Activated T-helper 17 cell treated with anti-CD3 and anti-CD28 coated beads, Interleukin-2, amount 50 U/mL, for 72 hours (primary cell): ENCODE measurements around the gene OR2A2. TPM values are rescaled to one million over a fixed set of nuclear protein-coding genes. Genes with fewer than 3 reads are reported as not detected.

Source experiments
- ATAC-seq: fragments of 150-1000 bp; cut with Tn5 transposase; replicated peaks from 2 replicates; pipeline ENCODE4 v1.10.0; 2021; ENCODE audit warnings: mild to moderate bottlenecking, moderate library complexity
- H3K27ac Mint-ChIP-seq: one replicate; pipeline ENCODE4 v1.8.0; 2022; ENCODE audit warnings: mixed read lengths
- H3K27me3 Mint-ChIP-seq: one replicate; pipeline ENCODE4 v1.8.0; 2022; ENCODE audit warnings: mixed read lengths
- H3K36me3 Mint-ChIP-seq: one replicate; pipeline ENCODE4 v1.8.0; 2022; ENCODE audit warnings: low read depth, mild to moderate bottlenecking, mixed read lengths
- H3K4me1 Mint-ChIP-seq: one replicate; pipeline ENCODE4 v1.8.0; 2022; ENCODE audit warnings: mixed read lengths
- H3K4me3 Mint-ChIP-seq: one replicate; pipeline ENCODE4 v1.8.0; 2022; ENCODE audit warnings: mild to moderate bottlenecking, mixed read lengths
- H3K9me3 Mint-ChIP-seq: one replicate; pipeline ENCODE4 v1.8.0; 2022; ENCODE audit warnings: mixed read lengths
- total RNA-seq, 2 donors: library from RNA; stranded (reverse); gene quantifications; one replicate each; pipeline ENCODE4 v1.2.3, GENCODE V29; 2022

The OR2A2 gene
- not detected for total RNA-seq

GRCh38 chr7:144109283-144109682 lies at the start of gene OR2A2:
Gene OR2A2, plus strand, starts transcription at chr7:144109583. Its CDS starts 0 bp downstream, at chr7:144109583.
- H3K9me3 Mint-ChIP-seq = no peaks in the 10 kb centered on the region
- no peaks in the 10 kb centered on the region for H3K4me1 Mint-ChIP-seq
- H3K4me3 Mint-ChIP-seq = no peak within 1 kb of the TSS
- H3K36me3 Mint-ChIP-seq = no peaks in the 10 kb centered on the region
- peaks cover 5% of the 10 kb centered on the region for H3K27me3 Mint-ChIP-seq
- H3K27ac Mint-ChIP-seq = no peak within 1 kb of the TSS
- no peak for ATAC-seq

DNA sequence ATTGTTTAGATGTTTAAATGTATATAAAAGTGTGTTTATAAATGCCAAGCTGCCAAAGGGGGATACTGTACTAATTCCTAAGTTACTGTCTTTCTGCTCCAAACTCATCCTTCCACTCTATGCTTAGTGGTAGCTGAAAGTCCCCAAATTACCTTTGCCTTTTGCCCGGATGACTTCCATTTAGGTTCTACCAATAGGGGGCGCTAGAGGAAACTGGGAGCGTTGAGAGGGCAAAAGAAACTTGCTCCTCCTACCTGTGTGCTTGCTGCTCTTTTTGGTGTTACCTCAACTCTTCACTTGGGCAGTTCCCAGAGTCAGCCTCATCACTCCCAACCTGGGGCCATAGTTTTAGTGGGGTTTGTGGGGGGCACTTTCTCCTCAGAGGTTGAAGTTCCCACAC lies 45.7 kb upstream of the OR2A2 start:
- Mint-ChIP-seq H3K4me3 (no peak overlapping the region), H3K9me3 (peaks cover 3% of the 10 kb centered on the region), H3K36me3 (no peaks in the 10 kb centered on the region), H3K27me3 (peaks cover 26% of the 10 kb centered on the region), H3K27ac (no peak overlapping the region), H3K4me1 (no peaks in the 10 kb centered on the region)
- ATAC-seq = no peak

GRCh38 chr7:144069511-144069910 lies 39.9 kb upstream of the OR2A2 start, which contains the start of gene OR2A25:
Gene OR2A25, plus strand, starts transcription at chr7:144069811. Its CDS starts 4,409 bp downstream, at chr7:144074220.
- H3K9me3 Mint-ChIP-seq = no peaks in the 10 kb centered on the region
- no peak within 1 kb of the TSS for H3K4me3 Mint-ChIP-seq
- H3K27me3 Mint-ChIP-seq = peaks cover 17% of the 10 kb centered on the region
- H3K36me3 Mint-ChIP-seq = no peaks in the 10 kb centered on the region
- no peak for ATAC-seq
- H3K27ac Mint-ChIP-seq = no peak within 1 kb of the TSS
- no peaks in the 10 kb centered on the region for H3K4me1 Mint-ChIP-seq

- Mint-ChIP-seq H3K27ac (no peak overlapping the region), H3K4me1 (no peaks in the 10 kb centered on the region), H3K27me3 (peaks cover 22% of the 10 kb centered on the region), H3K36me3 (no peaks in the 10 kb centered on the region), H3K9me3 (no peaks in the 10 kb centered on the region), H3K4me3 (no peak overlapping the region)
- ATAC-seq = no peak
Measured at GRCh38 chr7:144069953-144070352, 39.4 kb upstream of the OR2A2 start.

DNA sequence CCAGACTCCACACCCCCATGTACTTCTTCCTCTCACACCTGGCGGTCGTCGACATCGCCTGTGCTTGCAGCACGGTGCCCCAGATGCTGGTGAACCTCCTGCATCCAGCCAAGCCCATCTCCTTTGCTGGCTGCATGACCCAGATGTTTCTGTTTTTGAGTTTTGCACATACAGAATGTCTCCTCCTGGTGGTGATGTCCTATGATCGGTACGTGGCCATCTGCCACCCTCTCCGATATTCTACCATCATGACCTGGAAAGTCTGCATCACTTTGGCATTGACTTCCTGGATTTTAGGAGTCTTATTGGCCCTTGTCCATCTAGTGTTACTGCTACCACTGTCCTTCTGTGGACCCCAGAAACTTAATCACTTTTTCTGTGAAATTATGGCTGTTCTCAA lies 35.0 kb upstream of the OR2A2 start:
- no peaks in the 10 kb centered on the region for H3K9me3 Mint-ChIP-seq
- H3K36me3 Mint-ChIP-seq = no peaks in the 10 kb centered on the region
- no peak for ATAC-seq
- H3K4me3 Mint-ChIP-seq = no peak overlapping the region
- H3K27me3 Mint-ChIP-seq = peaks cover 20% of the 10 kb centered on the region
- no peak overlapping the region for H3K27ac Mint-ChIP-seq
- H3K4me1 Mint-ChIP-seq = no peaks in the 10 kb centered on the region

DNA sequence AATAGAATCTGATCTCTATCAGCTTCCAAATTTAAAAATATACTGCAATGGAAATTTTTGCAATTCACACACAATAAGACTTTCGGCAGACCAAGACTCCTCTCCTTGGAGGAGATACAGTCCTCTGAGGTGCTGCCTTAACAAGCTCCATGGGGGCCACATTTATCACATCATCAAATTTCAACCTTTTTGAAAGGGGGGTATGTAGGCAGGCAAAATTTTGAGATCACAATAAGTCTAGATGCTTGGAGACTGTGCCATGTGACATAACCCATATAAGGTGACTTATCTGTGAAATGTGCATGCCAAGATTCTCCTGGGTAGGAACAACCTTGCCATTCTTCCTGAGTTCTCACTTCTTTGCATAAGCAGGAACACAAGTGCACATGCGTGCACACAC lies 23.4 kb upstream of the OR2A2 start, which contains the start of gene OR2A12:
Gene OR2A12 (plus strand): TSS at position 301 of the 400 bp plus-strand sequence. CDS start 8,830 bp downstream, outside the sequence.
- Mint-ChIP-seq H3K4me1 (no peaks in the 10 kb centered on the region), H3K4me3 (no peak within 1 kb of the TSS), H3K27me3 (peaks cover 4% of the 10 kb centered on the region), H3K27ac (no peak within 1 kb of the TSS), H3K36me3 (no peaks in the 10 kb centered on the region), H3K9me3 (no peaks in the 10 kb centered on the region)
- no peak for ATAC-seq

DNA sequence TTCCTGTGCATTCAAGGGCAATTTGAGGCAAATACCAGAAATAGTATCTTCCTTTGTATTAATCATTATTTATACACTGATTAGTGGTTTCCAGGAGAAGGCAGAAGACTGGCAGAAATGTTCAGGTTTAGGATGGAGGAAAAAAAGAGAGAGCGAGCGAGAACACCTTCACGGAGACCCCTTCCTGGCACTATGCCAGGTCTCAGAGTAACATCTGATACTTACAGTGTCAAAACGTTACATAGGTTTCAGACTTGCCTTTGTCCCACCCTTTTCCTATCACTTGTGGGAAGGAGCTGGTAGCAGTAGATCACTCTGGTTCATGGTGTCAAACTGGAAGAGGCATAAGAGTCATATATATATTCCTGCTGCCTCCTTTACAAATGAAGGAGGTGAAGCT lies 22.7 kb upstream of the OR2A2 start:
- Mint-ChIP-seq H3K4me1 (no peaks in the 10 kb centered on the region), H3K27me3 (peaks cover 4% of the 10 kb centered on the region), H3K4me3 (no peak overlapping the region), H3K9me3 (no peaks in the 10 kb centered on the region), H3K36me3 (no peaks in the 10 kb centered on the region), H3K27ac (no peak overlapping the region)
- ATAC-seq = no peak

GRCh38 chr7:144087230-144087629 lies 22.2 kb upstream of the OR2A2 start:
- H3K27ac Mint-ChIP-seq = no peak overlapping the region
- no peak overlapping the region for H3K4me3 Mint-ChIP-seq
- peaks cover 4% of the 10 kb centered on the region for H3K27me3 Mint-ChIP-seq
- ATAC-seq = no peak
- no peaks in the 10 kb centered on the region for H3K4me1 Mint-ChIP-seq
- no peaks in the 10 kb centered on the region for H3K36me3 Mint-ChIP-seq
- H3K9me3 Mint-ChIP-seq = no peaks in the 10 kb centered on the region

- Mint-ChIP-seq H3K27me3 (peaks cover 4% of the 10 kb centered on the region), H3K4me3 (no peak overlapping the region)
- no peak for ATAC-seq
Measured at GRCh38 chr7:144090667-144091066, 18.7 kb upstream of the OR2A2 start.

GRCh38 chr7:144098776-144099175 lies 10.6 kb upstream of the OR2A2 start:
- no peak overlapping the region for H3K27ac Mint-ChIP-seq
- H3K4me3 Mint-ChIP-seq = no peak overlapping the region
- no peak for ATAC-seq
- H3K36me3 Mint-ChIP-seq = no peaks in the 10 kb centered on the region
- no peaks in the 10 kb centered on the region for H3K4me1 Mint-ChIP-seq
- peaks cover 15% of the 10 kb centered on the region for H3K27me3 Mint-ChIP-seq
- H3K9me3 Mint-ChIP-seq = peaks cover 3% of the 10 kb centered on the region

More at GRCh38 chr7:144090667-144091066, 18.7 kb upstream of the OR2A2 start:
- Mint-ChIP-seq H3K9me3 (no peaks in the 10 kb centered on the region), H3K27ac (no peak overlapping the region), H3K36me3 (no peaks in the 10 kb centered on the region), H3K4me1 (no peaks in the 10 kb centered on the region)

GRCh38 chr7:144100607-144101006 lies 8.8 kb upstream of the OR2A2 start:
- Mint-ChIP-seq H3K27me3 (peaks cover 16% of the 10 kb centered on the region), H3K4me1 (no peaks in the 10 kb centered on the region), H3K9me3 (peaks cover 3% of the 10 kb centered on the region), H3K4me3 (no peak overlapping the region), H3K27ac (no peak overlapping the region), H3K36me3 (no peaks in the 10 kb centered on the region)
- ATAC-seq = no peak

- no peaks in the 10 kb centered on the region for H3K4me1 Mint-ChIP-seq
- no peak overlapping the region for H3K4me3 Mint-ChIP-seq
- H3K27me3 Mint-ChIP-seq = peaks cover 11% of the 10 kb centered on the region
- no peaks in the 10 kb centered on the region for H3K9me3 Mint-ChIP-seq
- H3K36me3 Mint-ChIP-seq = no peaks in the 10 kb centered on the region
- H3K27ac Mint-ChIP-seq = no peak overlapping the region
- ATAC-seq = no peak
Measured at GRCh38 chr7:144102041-144102440, 7.3 kb upstream of the OR2A2 start.

DNA sequence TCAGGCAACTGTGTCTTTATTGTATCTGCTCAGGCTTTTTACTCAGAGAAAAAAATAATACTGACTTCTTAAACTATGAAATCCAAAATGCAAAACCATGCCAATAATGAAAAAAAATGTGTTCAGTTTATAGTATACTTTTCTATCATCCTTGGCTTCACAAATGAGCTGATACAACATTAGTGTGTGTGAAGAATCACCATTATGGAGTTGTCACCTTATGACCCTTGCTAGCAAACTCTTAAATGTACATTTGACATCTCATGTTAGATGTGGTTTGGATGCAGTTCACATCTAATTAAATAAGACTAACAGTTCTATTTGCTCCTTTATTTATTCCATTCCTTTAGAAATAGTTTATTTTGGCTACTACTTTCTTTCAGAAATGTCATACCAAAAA lies 4.2 kb upstream of the OR2A2 start:
- H3K36me3 Mint-ChIP-seq = no peaks in the 10 kb centered on the region
- peaks cover 14% of the 10 kb centered on the region for H3K27me3 Mint-ChIP-seq
- ATAC-seq = no peak
- no peaks in the 10 kb centered on the region for H3K4me1 Mint-ChIP-seq
- no peak overlapping the region for H3K27ac Mint-ChIP-seq
- no peaks in the 10 kb centered on the region for H3K9me3 Mint-ChIP-seq
- no peak overlapping the region for H3K4me3 Mint-ChIP-seq

- H3K27ac Mint-ChIP-seq = no peak overlapping the region
- no peaks in the 10 kb centered on the region for H3K36me3 Mint-ChIP-seq
- no peaks in the 10 kb centered on the region for H3K4me1 Mint-ChIP-seq
- no peaks in the 10 kb centered on the region for H3K9me3 Mint-ChIP-seq
- no peak overlapping the region for H3K4me3 Mint-ChIP-seq
- peaks cover 5% of the 10 kb centered on the region for H3K27me3 Mint-ChIP-seq
- ATAC-seq = no peak
Measured at GRCh38 chr7:144110272-144110671, 889 bp downstream of the OR2A2 start.

DNA sequence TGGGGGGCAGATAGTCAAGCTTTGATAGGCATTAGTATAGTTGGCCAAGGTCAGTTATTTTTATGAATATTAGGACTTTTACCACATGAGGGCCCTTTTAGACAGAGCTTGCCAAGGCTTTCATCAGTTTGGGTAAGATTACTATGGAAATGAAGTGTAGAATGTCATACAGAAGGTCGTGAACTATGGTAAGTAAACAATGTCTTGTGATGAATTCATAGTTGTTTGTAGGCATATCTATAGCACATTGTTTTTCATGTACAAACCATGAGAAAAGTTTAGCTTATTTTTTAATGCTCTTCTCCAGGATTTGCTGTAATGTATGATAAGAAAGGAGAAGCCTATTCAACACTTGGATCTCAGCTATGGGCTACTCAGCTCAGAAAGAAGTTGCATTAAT lies 4.3 kb downstream of the OR2A2 start:
- Mint-ChIP-seq H3K27ac (no peak overlapping the region), H3K4me1 (no peaks in the 10 kb centered on the region), H3K27me3 (peaks cover 4% of the 10 kb centered on the region), H3K4me3 (no peak overlapping the region), H3K36me3 (no peaks in the 10 kb centered on the region), H3K9me3 (no peaks in the 10 kb centered on the region)
- ATAC-seq = no peak

- Mint-ChIP-seq H3K36me3 (no peaks in the 10 kb centered on the region), H3K4me1 (no peaks in the 10 kb centered on the region), H3K9me3 (no peaks in the 10 kb centered on the region), H3K4me3 (no peak overlapping the region), H3K27ac (no peak overlapping the region), H3K27me3 (peaks cover 10% of the 10 kb centered on the region)
- ATAC-seq = no peak
Measured at GRCh38 chr7:144118341-144118740, 9.0 kb downstream of the OR2A2 start.
